HUES6 (cell line): ENCODE results near the gene ASL.
"Not testable (repeated sequence)": the region's sequence is repeated elsewhere in the genome, so short reads cannot be mapped to it uniquely, and the experiment has no call there.

Experiments
- H3K27ac ChIP-seq: 2 replicates; pipeline ENCODE4 v1.7.0; 2013; ENCODE audit warnings: low read depth, mild to moderate bottlenecking, low read length, inconsistent platforms
- H3K27me3 ChIP-seq: 2 replicates; pipeline ENCODE4 v1.6.1; 2013; ENCODE audit warnings: low read length; ENCODE audit not compliant: control insufficient read depth, insufficient read depth
- H3K36me3 ChIP-seq: 2 replicates; pipeline ENCODE4 v1.6.1; 2013; ENCODE audit warnings: low read length; ENCODE audit not compliant: control insufficient read depth, insufficient read depth
- H3K4me1 ChIP-seq: 2 replicates; pipeline ENCODE4 v1.6.1; 2013; ENCODE audit warnings: low read length; ENCODE audit not compliant: control insufficient read depth, insufficient read depth
- H3K4me3 ChIP-seq: 2 replicates; pipeline ENCODE4 v1.5.1; 2013; ENCODE audit warnings: low read depth, low read length
- H3K9ac ChIP-seq: one replicate; pipeline ENCODE4 v1.6.1; 2013; ENCODE audit warnings: mild to moderate bottlenecking, low read length
- H3K9me3 ChIP-seq: 2 replicates; pipeline ENCODE4 v1.6.1; 2013; ENCODE audit warnings: low read depth, low read length; ENCODE audit not compliant: control insufficient read depth, insufficient read depth

The ASL gene

DNA sequence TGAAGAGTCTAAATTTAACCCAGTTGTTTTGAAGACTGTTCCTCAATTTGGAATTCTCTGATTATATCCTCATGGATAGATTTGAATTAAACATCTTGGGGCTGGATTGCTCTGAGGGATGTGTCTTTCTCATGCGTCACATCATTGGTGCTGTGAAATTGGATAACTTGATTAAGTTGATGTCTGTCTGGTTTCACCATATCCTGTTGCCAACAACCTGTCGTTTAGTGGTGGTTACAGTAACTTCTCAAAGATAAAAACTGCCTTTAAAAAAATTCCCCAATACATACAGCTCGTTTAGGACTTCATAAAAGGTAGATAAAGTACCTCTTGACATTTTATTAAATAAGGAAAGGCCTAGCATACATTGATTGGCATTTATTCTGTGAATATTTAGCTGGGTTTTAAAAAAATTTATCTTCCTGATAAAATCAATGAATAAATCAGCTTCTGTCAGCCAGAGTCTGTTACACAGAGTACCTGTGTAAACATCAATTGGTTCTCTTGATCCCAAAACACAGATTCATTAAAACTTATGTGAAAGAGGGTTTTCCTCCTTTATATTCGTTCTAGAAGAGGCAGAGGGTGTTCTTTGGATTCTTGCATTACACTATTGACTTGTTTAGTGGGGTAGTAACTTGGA lies 49.6 kb downstream of the ASL start:
- H3K36me3 ChIP-seq = no peaks in the 10 kb centered on the region; the same call in 1 of the 2 replicates
- no peak overlapping the region for H3K4me3 ChIP-seq
- no peaks in the 10 kb centered on the region for H3K9me3 ChIP-seq
- H3K4me1 ChIP-seq = no peaks in the 10 kb centered on the region
- H3K27me3 ChIP-seq = no peaks in the 10 kb centered on the region
- H3K9ac ChIP-seq = no peak overlapping the region
- no peak overlapping the region for H3K27ac ChIP-seq

DNA sequence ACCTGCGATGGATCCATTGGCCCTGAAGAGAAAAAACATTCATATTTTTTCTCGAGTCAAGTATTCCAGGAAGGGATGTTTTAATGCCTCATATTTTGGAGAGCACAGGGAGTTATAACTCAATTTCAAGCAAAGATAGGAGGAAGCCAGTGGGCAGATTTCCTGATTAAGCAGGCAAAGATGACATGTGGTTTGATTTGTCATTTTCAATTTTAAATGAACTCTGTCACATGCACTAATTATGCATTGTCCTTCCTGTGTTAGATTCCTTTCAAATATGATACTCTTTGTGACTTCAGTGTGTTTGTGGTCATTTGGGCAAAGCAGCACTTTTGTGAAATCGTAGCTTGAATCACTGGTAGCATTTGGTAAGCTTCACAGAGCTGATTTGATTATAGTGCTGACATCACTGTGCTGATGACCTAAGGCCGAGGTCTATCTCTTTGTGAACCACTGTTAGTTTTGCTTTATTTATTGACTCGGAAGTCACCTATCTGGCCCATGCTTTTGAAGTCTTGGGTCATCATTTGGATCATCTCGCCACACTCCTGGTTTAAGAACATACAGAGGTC lies 50.2 kb downstream of the ASL start:
- H3K27ac ChIP-seq, H3K27me3 ChIP-seq, H3K4me1 ChIP-seq, H3K4me3 ChIP-seq, H3K9ac ChIP-seq, H3K36me3 ChIP-seq, H3K9me3 ChIP-seq: not testable (repeated sequence)

DNA sequence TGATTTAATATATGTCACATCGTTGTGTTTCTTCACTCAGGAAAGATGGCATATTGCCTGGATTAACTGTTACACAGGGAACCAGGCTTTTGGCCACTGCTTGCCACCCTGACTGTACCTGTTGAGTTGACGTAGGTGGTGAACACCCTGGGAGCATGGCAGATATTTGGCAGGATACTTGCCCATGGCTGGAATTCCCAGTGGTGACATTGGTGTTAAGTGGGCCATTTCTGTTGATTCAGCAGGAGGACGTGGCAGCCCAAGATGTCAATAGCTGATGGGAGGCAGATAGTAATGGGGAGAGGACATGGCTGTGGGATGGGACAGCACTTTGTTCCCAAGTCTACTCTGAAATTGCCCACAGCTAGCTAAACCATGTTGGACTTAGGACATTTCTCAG lies 51.6 kb downstream of the ASL start:
- H3K9me3 ChIP-seq, H3K27me3 ChIP-seq, H3K4me1 ChIP-seq, H3K27ac ChIP-seq, H3K9ac ChIP-seq, H3K4me3 ChIP-seq: not testable (repeated sequence)
- H3K36me3 ChIP-seq = peaks cover 17% of the 10 kb centered on the region

DNA sequence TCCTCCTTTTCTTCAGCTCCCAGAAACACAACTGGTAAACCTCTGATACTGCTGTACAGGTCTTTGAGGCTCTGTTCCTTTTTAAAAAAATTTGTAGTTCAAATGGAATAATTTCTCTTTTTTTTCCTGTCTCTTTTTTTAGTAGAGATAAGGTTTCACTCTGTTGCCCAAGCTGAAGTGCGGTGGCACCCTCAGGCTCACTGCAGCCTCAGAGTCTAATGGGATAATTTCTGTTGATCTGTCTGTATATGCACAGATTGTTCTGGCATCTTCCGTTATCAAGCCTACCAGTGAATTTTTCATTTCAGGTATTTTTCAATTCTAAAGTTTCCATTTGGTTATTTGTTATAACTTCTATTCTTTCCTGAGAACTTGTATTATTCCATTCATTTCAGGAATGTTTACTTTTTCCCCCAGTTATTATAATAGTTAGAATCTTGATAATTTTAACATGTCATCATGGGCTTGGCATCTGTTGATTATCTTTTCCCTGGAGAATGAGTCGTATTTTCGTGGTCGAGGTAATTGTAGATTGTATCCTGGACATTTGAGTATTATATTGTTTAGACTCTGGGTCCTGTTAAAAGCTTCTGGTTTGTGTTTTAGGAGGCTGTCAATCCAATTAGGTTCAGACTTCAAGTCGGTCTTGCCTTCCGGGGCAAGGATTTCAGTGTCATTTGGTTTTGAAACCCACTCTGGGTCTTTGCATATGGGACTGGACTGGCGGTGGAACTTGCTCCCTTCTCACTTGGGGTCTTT lies 63.6 kb downstream of the ASL start:
- H3K4me3 ChIP-seq = no peak overlapping the region
- peaks cover 47% of the 10 kb centered on the region for H3K36me3 ChIP-seq
- H3K9me3 ChIP-seq = no peaks in the 10 kb centered on the region
- no peak overlapping the region for H3K27ac ChIP-seq
- H3K27me3 ChIP-seq = no peaks in the 10 kb centered on the region
- H3K9ac ChIP-seq = no peak overlapping the region
- H3K4me1 ChIP-seq = no peaks in the 10 kb centered on the region; the same call in 1 of the 2 replicates

DNA sequence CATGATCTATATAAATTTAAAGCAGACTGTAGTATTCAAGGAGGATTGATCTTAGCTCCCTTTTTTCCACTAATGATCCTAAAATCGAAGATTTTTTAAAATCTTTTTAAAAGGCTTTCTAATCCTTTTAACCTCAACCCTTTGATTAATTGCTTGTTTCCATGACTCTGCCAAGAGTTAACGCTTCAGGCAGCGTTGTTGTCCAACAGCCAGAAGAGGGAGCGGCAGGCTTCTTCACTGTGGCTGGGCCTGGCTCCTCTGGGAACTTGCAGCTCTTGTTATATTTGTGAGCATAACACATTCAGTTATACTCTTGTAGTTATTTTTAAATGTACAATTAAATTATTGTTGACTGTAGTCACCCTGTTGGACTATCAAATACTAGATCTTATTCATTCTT lies 65.3 kb downstream of the ASL start:
- peaks cover 47% of the 10 kb centered on the region for H3K36me3 ChIP-seq
- no peaks in the 10 kb centered on the region for H3K9me3 ChIP-seq
- no peaks in the 10 kb centered on the region for H3K27me3 ChIP-seq
- H3K27ac ChIP-seq = no peak overlapping the region
- no peak overlapping the region for H3K4me3 ChIP-seq
- H3K9ac ChIP-seq = no peak overlapping the region
- H3K4me1 ChIP-seq = no peaks in the 10 kb centered on the region; the same call in 1 of the 2 replicates

DNA sequence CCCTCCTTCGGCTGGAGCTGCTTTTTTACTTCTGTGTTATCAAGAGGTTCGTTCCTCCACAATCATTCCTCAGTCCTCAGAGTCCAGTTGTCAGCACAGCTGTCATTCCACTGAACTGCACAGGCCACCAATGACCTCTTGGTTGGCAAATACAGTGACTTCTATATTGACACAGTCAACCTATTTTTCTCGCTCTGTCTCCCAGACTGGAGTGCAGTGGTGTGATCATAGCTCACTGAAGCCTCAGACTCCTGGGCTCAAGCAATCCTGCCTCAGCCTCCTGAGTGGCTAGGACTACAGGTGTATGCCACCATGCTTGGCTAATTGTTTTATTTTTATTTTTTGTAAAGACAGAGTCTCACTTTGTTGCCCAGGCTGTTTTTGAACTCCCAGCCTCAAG lies 66.7 kb downstream of the ASL start:
- no peaks in the 10 kb centered on the region for H3K27me3 ChIP-seq
- no peaks in the 10 kb centered on the region; the same call in 1 of the 2 replicates for H3K4me1 ChIP-seq
- H3K4me3 ChIP-seq = no peak overlapping the region
- H3K36me3 ChIP-seq = peaks cover 54% of the 10 kb centered on the region
- H3K9me3 ChIP-seq = no peaks in the 10 kb centered on the region
- no peak overlapping the region for H3K9ac ChIP-seq
- no peak overlapping the region for H3K27ac ChIP-seq

DNA sequence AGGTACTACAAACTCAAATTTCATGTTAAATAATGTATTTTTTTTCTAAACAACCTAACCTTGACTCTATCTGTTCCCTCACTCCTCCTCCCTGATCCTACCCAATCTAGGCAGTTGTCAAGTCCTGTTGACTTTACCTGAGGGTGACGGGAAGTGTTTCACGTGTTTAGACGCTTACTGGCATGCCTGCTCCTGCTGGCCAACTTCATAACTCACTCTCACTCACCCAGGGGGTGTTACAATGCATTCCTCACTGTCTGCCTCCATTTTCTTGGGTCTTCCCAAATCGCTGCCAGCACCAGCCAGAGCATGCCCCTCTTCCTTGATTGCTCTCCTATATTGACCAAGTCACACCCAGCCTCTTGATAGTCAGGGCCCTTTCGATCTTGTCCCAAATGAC lies 67.4 kb downstream of the ASL start:
- H3K36me3 ChIP-seq = peaks cover 53% of the 10 kb centered on the region

More for the DNA sequence above, 67.4 kb downstream of the ASL start:
- no peaks in the 10 kb centered on the region for H3K9me3 ChIP-seq
- no peak overlapping the region for H3K27ac ChIP-seq
- H3K9ac ChIP-seq = no peak overlapping the region
- no peaks in the 10 kb centered on the region; the same call in 1 of the 2 replicates for H3K4me1 ChIP-seq
- H3K4me3 ChIP-seq = no peak overlapping the region
- no peaks in the 10 kb centered on the region for H3K27me3 ChIP-seq
